OCI-LY3 (cell line): ENCODE measurements around the gene TMEM258.

Source experiments
- EZH2phosphoT487 ChIP-seq: fragments of 200-600 bp; shearing (Covaris generic); IDR thresholded peaks from 2 replicates; pipeline ENCODE4 v1.6.1; 2018; ENCODE audit warnings: antibody characterized with exemption, mixed run types, low read depth
- TF ChIP-seq, protein P1 (sequence below): fragments of 200-600, 300-600 bp; sonication (generic); IDR thresholded peaks from 2 replicates; pipeline ENCODE4 v1.5.1; 2014; ENCODE audit warnings: antibody characterized with exemption, low read length, low read depth

DNA sequence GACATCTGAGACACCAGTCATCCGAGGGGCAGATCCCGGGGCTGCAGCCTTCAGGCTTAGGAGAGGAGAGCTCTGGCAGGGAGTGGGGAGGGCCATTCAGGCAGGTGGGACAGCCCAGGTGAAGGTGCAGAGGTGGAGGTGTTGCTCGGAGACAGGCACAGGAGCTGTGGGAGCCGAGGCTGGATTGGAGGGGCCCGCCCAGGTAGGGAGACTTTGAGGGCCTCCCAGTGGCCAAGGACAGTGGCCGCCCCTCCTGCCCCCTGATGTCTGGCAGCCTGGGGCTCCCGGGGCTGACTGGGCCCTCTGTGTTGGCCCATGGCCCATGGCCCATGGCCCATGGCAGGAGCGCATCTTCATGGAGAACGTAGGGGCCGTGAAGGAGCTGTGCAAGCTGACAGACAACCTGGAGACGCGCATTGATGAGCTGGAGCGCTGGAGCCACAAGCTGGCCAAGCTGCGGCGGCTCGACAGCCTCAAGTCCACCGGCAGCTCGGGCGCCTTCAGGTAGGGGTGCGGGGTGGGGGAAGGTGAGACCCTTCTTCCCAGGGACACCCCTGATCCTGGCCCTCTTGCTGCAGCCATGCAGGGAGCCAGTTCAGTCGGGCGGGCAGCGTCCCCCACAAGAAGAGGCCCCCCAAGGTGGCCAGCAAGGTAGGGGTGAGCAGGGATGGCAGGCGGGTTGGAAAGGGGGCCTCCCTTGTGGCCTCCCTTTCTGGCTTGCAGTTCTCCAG, 13.3 kb downstream of the TMEM258 start:
- TF ChIP-seq, protein P1, sequence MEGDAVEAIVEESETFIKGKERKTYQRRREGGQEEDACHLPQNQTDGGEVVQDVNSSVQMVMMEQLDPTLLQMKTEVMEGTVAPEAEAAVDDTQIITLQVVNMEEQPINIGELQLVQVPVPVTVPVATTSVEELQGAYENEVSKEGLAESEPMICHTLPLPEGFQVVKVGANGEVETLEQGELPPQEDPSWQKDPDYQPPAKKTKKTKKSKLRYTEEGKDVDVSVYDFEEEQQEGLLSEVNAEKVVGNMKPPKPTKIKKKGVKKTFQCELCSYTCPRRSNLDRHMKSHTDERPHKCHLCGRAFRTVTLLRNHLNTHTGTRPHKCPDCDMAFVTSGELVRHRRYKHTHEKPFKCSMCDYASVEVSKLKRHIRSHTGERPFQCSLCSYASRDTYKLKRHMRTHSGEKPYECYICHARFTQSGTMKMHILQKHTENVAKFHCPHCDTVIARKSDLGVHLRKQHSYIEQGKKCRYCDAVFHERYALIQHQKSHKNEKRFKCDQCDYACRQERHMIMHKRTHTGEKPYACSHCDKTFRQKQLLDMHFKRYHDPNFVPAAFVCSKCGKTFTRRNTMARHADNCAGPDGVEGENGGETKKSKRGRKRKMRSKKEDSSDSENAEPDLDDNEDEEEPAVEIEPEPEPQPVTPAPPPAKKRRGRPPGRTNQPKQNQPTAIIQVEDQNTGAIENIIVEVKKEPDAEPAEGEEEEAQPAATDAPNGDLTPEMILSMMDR: no peak
- TF ChIP-seq EZH2phosphoT487: no peak
